ENCODE measurements around the gene CATSPERD.

GRCh38 chr19:5814123-5814851 lies 93.8 kb downstream of the CATSPERD start:
- no peak for TF ChIP-seq CTCF (IDR thresholded peaks at IDR 0.05)
- no peak for TF ChIP-seq POLR2A (IDR thresholded peaks at IDR 0.05)

Measured in body of pancreas (tissue), 4 donors.